ENCODE data around the gene SPATA32.
"Not testable (repeated sequence)": the region's sequence is repeated elsewhere in the genome, so short reads cannot be mapped to it uniquely, and the experiment has no call there.

Gene SPATA32

GRCh38 chr17:45270828-45271418 is 9.0 kb upstream of the SPATA32 start:
- no peak for DNase-seq

GRCh38 chr17:45269912-45270311 is 8.0 kb upstream of the SPATA32 start:
- no peak for DNase-seq

- DNase-seq: no peak
Observed at GRCh38 chr17:45267436-45268055, 5.7 kb upstream of the SPATA32 start.

- DNase-seq: no peak
Observed at GRCh38 chr17:45266372-45266926, 4.6 kb upstream of the SPATA32 start.

GRCh38 chr17:45265821-45266220 is 3.9 kb upstream of the SPATA32 start:
- DNase-seq: no peak

- DNase-seq: no peak
Observed at GRCh38 chr17:45264988-45265387, 3.1 kb upstream of the SPATA32 start.

- DNase-seq: no peak
Observed at GRCh38 chr17:45264430-45264829, 2.5 kb upstream of the SPATA32 start.

GRCh38 chr17:45263477-45263860 is 1.6 kb upstream of the SPATA32 start:
- DNase-seq: no peak

- no peak for DNase-seq
Observed at GRCh38 chr17:45262516-45263476, 902 bp upstream of the SPATA32 start.

GRCh38 chr17:45260204-45260783 is 1.6 kb downstream of the SPATA32 start:
- DNase-seq: no peak

- DNase-seq: no peak
Observed at GRCh38 chr17:45258981-45259380, 2.9 kb downstream of the SPATA32 start.

- no peak for DNase-seq
Observed at GRCh38 chr17:45257115-45257514, 4.8 kb downstream of the SPATA32 start.

- peak in 1 of 2 donors; percentile 29 for DNase-seq
Observed at GRCh38 chr17:45256114-45256966, 5.6 kb downstream of the SPATA32 start.

GRCh38 chr17:45255358-45255757 is 6.5 kb downstream of the SPATA32 start:
- DNase-seq: no peak

GRCh38 chr17:45253879-45254278 is 8.0 kb downstream of the SPATA32 start:
- no peak for DNase-seq

GRCh38 chr17:45253237-45253636 is 8.7 kb downstream of the SPATA32 start:
- DNase-seq: not testable (repeated sequence)

- DNase-seq: no peak
Observed at GRCh38 chr17:45251931-45252330, 10.0 kb downstream of the SPATA32 start.

- DNase-seq: no peak
Observed at GRCh38 chr17:45248132-45248957, 13.5 kb downstream of the SPATA32 start.

GRCh38 chr17:45247429-45248131 is 14.3 kb downstream of the SPATA32 start:
- DNase-seq: peak in 1 of 2 donors; percentile 53

- DNase-seq: no peak
Observed at GRCh38 chr17:45246861-45247428, 14.9 kb downstream of the SPATA32 start.

Measured in bone marrow (tissue), 2 donors.